ENCODE measurements around the gene COPS7B. TPM values are rescaled to one million over a fixed set of nuclear protein-coding genes. Genes with fewer than 3 reads are reported as not detected.

COPS7B gene
- total and polyA plus RNA-seq, 2 of the 8 experiments (the other 6 are each of a cell fraction or from before 2014, with no cell fraction given) = 62.2 to 72.1 TPM

GRCh38 chr2:231780123-231780908, 5.9 kb upstream of the COPS7B start (continued):
- TF ChIP-seq CBX5 (IDR thresholded peaks at IDR 0.05; ENCODE audit: low read depth, low read length) (no peak), E2F6 (IDR thresholded peaks at IDR 0.05) (no peak), KDM4A (IDR thresholded peaks at IDR 0.05; ENCODE audit: low read depth, low read length, severe bottlenecking) (peak; percentile 1), RNF2 (IDR thresholded peaks at IDR 0.05; ENCODE audit: borderline replicate concordance, low read depth, low read length, missing control alignments, poor library complexity, severe bottlenecking) (no peak), SIN3A (conservative IDR thresholded peaks at IDR 0.05 in 1 of 2, IDR thresholded peaks at IDR 0.05 in 1 of 2; ENCODE audit: low read depth in 1 of 2, low read length in 2 of 2) (peak; percentile 93 to 95), BACH1 (IDR thresholded peaks at IDR 0.05; ENCODE audit: low read length) (0 out of 2 replicates have a peak, but pooled peaks have one; percentile 5), POLR2A (IDR thresholded peaks at IDR 0.05; ENCODE audit: control extremely low read depth in 1 of 2, low read depth in 2 of 2, low read length in 2 of 2) (no peak), RXRA (IDR thresholded peaks at IDR 0.05; ENCODE audit: insufficient read depth, low read depth, low read length) (no peak), TAF1 (IDR thresholded peaks at IDR 0.05; ENCODE audit: low read depth, low read length) (0 out of 2 replicates have a peak, but pooled peaks have one; percentile 16), TAF7 (optimal IDR thresholded peaks at IDR 0.05; ENCODE audit: borderline replicate concordance, low read depth, low read length) (no peak), CHD2 (IDR thresholded peaks at IDR 0.05; ENCODE audit: low read length) (no peak), CEBPB (IDR thresholded peaks at IDR 0.05; ENCODE audit: low read depth, low read length) (no peak)
- TF ChIP-seq, protein P1, sequence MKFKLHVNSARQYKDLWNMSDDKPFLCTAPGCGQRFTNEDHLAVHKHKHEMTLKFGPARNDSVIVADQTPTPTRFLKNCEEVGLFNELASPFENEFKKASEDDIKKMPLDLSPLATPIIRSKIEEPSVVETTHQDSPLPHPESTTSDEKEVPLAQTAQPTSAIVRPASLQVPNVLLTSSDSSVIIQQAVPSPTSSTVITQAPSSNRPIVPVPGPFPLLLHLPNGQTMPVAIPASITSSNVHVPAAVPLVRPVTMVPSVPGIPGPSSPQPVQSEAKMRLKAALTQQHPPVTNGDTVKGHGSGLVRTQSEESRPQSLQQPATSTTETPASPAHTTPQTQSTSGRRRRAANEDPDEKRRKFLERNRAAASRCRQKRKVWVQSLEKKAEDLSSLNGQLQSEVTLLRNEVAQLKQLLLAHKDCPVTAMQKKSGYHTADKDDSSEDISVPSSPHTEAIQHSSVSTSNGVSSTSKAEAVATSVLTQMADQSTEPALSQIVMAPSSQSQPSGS (IDR thresholded peaks at IDR 0.05; ENCODE audit: low read length) = no peak

Measured in H1 (cell line).